Upper lobe of left lung (tissue), 4 donors: ENCODE data around the gene SNRNP70.

Experiments used
- CTCF ChIP-seq, 6 experiments: fragments of 450-650 bp in 4 of 6; fragments of 200-600 bp in 2 of 6; sonication (generic) in 2 of 6; IDR thresholded peaks; one replicate each; pipeline ENCODE4 v1.5.1; 2016 to 2019; ENCODE audit warnings: antibody characterized with exemption in 6 of 6
- EP300 ChIP-seq, 4 donors: sonication (generic); formaldehyde crosslinking; IDR thresholded peaks; one replicate each; pipeline ENCODE4 v1.5.1; 2017; ENCODE audit warnings: antibody characterized with exemption in 4 of 4, control low read depth in 2 of 4

- TF ChIP-seq EP300 (IDR thresholded peaks at IDR 0.05): no peak
- peak; percentile 93 to 98 (median 97) for TF ChIP-seq CTCF (IDR thresholded peaks at IDR 0.05)
Measured at GRCh38 chr19:49097453-49098288, 12.4 kb downstream of the SNRNP70 start.
